B cell (primary cell): ENCODE results near the gene LTO1. TPM values are rescaled to one million over a fixed set of nuclear protein-coding genes. Genes with fewer than 3 reads are reported as not detected.

Source experiments
- ATAC-seq: fragments of 200-7000 bp; cut with Tn5 transposase; one replicate; pipeline ENCODE4 v1.10.0; 2021; ENCODE audit warnings: low read depth, mild to moderate bottlenecking, moderate number of reproducible peaks, moderate library complexity
- CTCF ChIA-PET: fragments of 350-600 bp; sonication (Branson Sonifier 250); formaldehyde crosslinking; loops from one replicate; lab custom pipeline; 2021; ENCODE audit warnings: antibody characterized with exemption, inconsistent platforms; lab: Charles Lee
- POLR2A ChIA-PET: fragments of 350-600 bp; sonication (Branson Sonifier 250); formaldehyde crosslinking; loops from one replicate; lab custom pipeline; 2021; ENCODE audit warnings: antibody characterized with exemption; lab: Charles Lee
- DNase-seq: peaks from one replicate; pipeline ENCODE4 v3.0.0; 2013
- H2AFZ ChIP-seq: 2 replicates; pipeline ENCODE4 v1.6.1; 2012; ENCODE audit warnings: mild to moderate bottlenecking, low read depth, low read length; ENCODE audit not compliant: insufficient read depth, poor library complexity, severe bottlenecking
- H3K27ac ChIP-seq, 2 donors: 1 replicate in 1 of 2; 2 replicates in 1 of 2; pipeline ENCODE4 v1.5.1; 2012 to 2013; ENCODE audit warnings: low read length in 2 of 2, mild to moderate bottlenecking in 2 of 2, moderate library complexity in 1 of 2
- H3K27me3 ChIP-seq, 4 experiments: fragments of 200-600 bp in 1 of 4; sonication (generic) in 1 of 4; replicated peaks in 1 of 4; 1 replicate in 2 of 4; 2 replicates in 2 of 4; pipeline versions ENCODE4 v1.6.1 to v1.7.0; 2013 to 2016; ENCODE audit warnings: low read length in 3 of 4, mild to moderate bottlenecking in 2 of 4, mixed read lengths in 1 of 4, moderate library complexity in 1 of 4; ENCODE audit not compliant: insufficient read depth in 4 of 4, control insufficient read depth in 3 of 4; ENCODE audit errors: control extremely low read depth in 1 of 4
- H3K36me3 ChIP-seq, 2 experiments: replicated peaks in 1 of 2; 1 replicate in 1 of 2; 2 replicates in 1 of 2; pipeline versions ENCODE4 v1.6.1 to v1.7.1; 2013; ENCODE audit warnings: low read length in 1 of 2; ENCODE audit not compliant: insufficient read depth in 2 of 2, control insufficient read depth in 1 of 2; ENCODE audit errors: control extremely low read depth in 1 of 2, extremely low read depth in 1 of 2
- H3K4me1 ChIP-seq, 2 donors: fragments of 200-600 bp in 1 of 2; sonication (generic) in 1 of 2; 1 replicate in 1 of 2; 2 replicates in 1 of 2; pipeline versions ENCODE4 v1.5.1 to v1.6.1; 2013 to 2017; ENCODE audit warnings: low read length in 2 of 2; ENCODE audit not compliant: control insufficient read depth in 2 of 2, insufficient read depth in 2 of 2
- H3K4me2 ChIP-seq: replicated peaks from 2 replicates; pipeline ENCODE3; 2012; ENCODE audit warnings: mild to moderate bottlenecking, low read depth, low read length; ENCODE audit not compliant: poor library complexity, severe bottlenecking
- H3K4me3 ChIP-seq, 5 experiments: fragments of 200-600 bp in 1 of 5; sonication (generic) in 1 of 5; 1 replicate in 3 of 5; 2 replicates in 2 of 5; pipeline versions ENCODE4 v1.5.1 to v1.7.0; 2011 to 2016; ENCODE audit warnings: low read length in 4 of 5, mild to moderate bottlenecking in 4 of 5, low read depth in 2 of 5, control low read depth in 1 of 5, moderate library complexity in 1 of 5; ENCODE audit not compliant: insufficient read depth in 1 of 5; ENCODE audit errors: control extremely low read depth in 1 of 5, extremely low read depth in 1 of 5
- H3K79me2 ChIP-seq: fragments of 200-600 bp; sonication (generic); one replicate; pipeline ENCODE4 v1.6.0; 2016; ENCODE audit warnings: low read length; ENCODE audit not compliant: control insufficient read depth, insufficient read depth
- H3K9ac ChIP-seq: fragments of 200-600 bp; sonication (generic); 2 replicates; pipeline ENCODE4 v1.6.1; 2017; ENCODE audit warnings: mild to moderate bottlenecking, low read length, moderate library complexity
- H3K9me3 ChIP-seq, 3 donors: one replicate each; pipeline versions ENCODE4 v1.6.1 to v1.7.1; 2013; ENCODE audit warnings: low read length in 2 of 3; ENCODE audit not compliant: control insufficient read depth in 2 of 3, insufficient read depth in 1 of 3; ENCODE audit errors: control extremely low read depth in 1 of 3
- H4K20me1 ChIP-seq: 2 replicates; pipeline ENCODE4 v1.6.0; 2012; ENCODE audit warnings: mild to moderate bottlenecking, low read length; ENCODE audit not compliant: insufficient read depth, control insufficient read depth, poor library complexity, severe bottlenecking
- H3K27ac Mint-ChIP-seq: one replicate; pipeline ENCODE4 v1.8.0; 2021; ENCODE audit warnings: mixed read lengths
- H3K27me3 Mint-ChIP-seq: one replicate; pipeline ENCODE4 v1.8.0; 2021; ENCODE audit warnings: mixed read lengths
- H3K4me1 Mint-ChIP-seq: one replicate; pipeline ENCODE4 v1.8.0; 2021; ENCODE audit warnings: mixed read lengths
- H3K4me3 Mint-ChIP-seq: one replicate; pipeline ENCODE4 v1.8.0; 2021; ENCODE audit warnings: mixed read lengths
- H3K9me3 Mint-ChIP-seq: one replicate; pipeline ENCODE4 v1.8.0; 2022; ENCODE audit warnings: mixed read lengths; ENCODE audit not compliant: insufficient read depth
- EZH2 ChIP-seq: IDR thresholded peaks from 2 replicates; pipeline ENCODE4 v1.6.1; 2012; ENCODE audit warnings: borderline replicate concordance, low read depth, mild to moderate bottlenecking, moderate library complexity, low read length; ENCODE audit not compliant: insufficient read depth, poor library complexity, severe bottlenecking
- WGBS: methylation state at CpG from one replicate; pipeline ENCODE4 v1.1.5; 2013; ENCODE audit warnings: missing lambda C conversion rate; ENCODE audit not compliant: insufficient coverage; 5-methylcytosine and 5-hydroxymethylcytosine counted together
- intact Hi-C: fragments of 100-400 bp; cut with micrococcal nuclease; formaldehyde crosslinking; loops from one replicate; pipeline ENCODE4 v1.10.0; 2022
- polyA plus RNA-seq: library from polyadenylated mRNA; depleted of rRNA; stranded (reverse); fragments of >200 nt; gene quantifications from 2 replicates; pipeline ENCODE4 v1.2.3, GENCODE V29; 2012
- total RNA-seq, 2 donors: library from RNA; stranded (reverse); fragments of 120-200 nt in 1 of 2; gene quantifications; 1 replicate in 1 of 2; 2 replicates in 1 of 2; pipeline versions ENCODE4 v1.2.3 to v1.2.4, GENCODE V29; 2013 to 2022
- TF ChIP-seq, protein P1 (sequence below): fragments of 200-600 bp; IDR thresholded peaks from one replicate; pipeline ENCODE4 v1.8.0; 2022; ENCODE audit warnings: antibody characterized with exemption, mild to moderate bottlenecking

Gene LTO1
- total and polyA plus RNA-seq, 2 donors (not counting 1 experiment from before 2014, with no cell fraction given): 44.4 to 68.8 TPM

DNA sequence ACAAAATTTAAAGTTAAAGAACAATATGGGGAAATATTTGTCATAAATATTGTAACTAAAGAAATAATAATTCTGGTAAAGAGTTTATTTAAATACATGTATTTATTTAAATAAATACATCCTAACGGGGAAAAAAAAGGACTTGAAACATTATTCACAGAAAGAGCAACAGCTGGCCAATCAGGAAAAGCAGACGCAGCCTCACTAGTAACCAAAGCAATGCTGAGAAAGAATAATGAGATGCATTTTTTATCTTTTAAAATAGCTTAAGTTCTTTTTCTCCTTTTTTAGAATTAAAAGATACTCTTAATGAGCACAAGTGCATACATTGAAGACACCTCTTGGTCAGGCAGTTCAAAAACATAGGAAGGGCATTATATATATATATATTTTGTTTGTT is 2.6 kb upstream of the LTO1 start:
- POLR2A ChIA-PET: no interaction called here
- DNase-seq (no peak), ATAC-seq (no peak)
- peaks cover 0 to 2% of the 10 kb centered on the region in 2 experiments for H3K36me3 ChIP-seq
- no peak overlapping the region for H3K4me2 ChIP-seq
- peaks cover 17% of the 10 kb centered on the region for H4K20me1 ChIP-seq
- peaks cover 6% of the 10 kb centered on the region for H3K27me3 Mint-ChIP-seq
- WGBS: no CpG with 5 or more reads among the region's 2 CpGs
- H3K27ac Mint-ChIP-seq: no peak overlapping the region
- no peak overlapping the region for H3K9ac ChIP-seq
- no peak overlapping the region for H3K4me3 ChIP-seq
- H3K4me3 Mint-ChIP-seq: no peak overlapping the region
- no peak overlapping the region for H3K27ac ChIP-seq
- TF ChIP-seq, protein P1, sequence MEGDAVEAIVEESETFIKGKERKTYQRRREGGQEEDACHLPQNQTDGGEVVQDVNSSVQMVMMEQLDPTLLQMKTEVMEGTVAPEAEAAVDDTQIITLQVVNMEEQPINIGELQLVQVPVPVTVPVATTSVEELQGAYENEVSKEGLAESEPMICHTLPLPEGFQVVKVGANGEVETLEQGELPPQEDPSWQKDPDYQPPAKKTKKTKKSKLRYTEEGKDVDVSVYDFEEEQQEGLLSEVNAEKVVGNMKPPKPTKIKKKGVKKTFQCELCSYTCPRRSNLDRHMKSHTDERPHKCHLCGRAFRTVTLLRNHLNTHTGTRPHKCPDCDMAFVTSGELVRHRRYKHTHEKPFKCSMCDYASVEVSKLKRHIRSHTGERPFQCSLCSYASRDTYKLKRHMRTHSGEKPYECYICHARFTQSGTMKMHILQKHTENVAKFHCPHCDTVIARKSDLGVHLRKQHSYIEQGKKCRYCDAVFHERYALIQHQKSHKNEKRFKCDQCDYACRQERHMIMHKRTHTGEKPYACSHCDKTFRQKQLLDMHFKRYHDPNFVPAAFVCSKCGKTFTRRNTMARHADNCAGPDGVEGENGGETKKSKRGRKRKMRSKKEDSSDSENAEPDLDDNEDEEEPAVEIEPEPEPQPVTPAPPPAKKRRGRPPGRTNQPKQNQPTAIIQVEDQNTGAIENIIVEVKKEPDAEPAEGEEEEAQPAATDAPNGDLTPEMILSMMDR: no peak
- TF ChIP-seq EZH2: no peak
- CTCF ChIA-PET: no interaction called here
- H3K4me1 Mint-ChIP-seq: peaks cover 20% of the 10 kb centered on the region
- no peak overlapping the region for H2AFZ ChIP-seq
- H3K27me3 ChIP-seq: peaks cover 0 to 3% (median 0%) of the 10 kb centered on the region in 4 experiments
- intact Hi-C loops: loop anchor here (10.0 kb wide), 2 partner anchors 383 to 773 kb away; partner anchors contain the start of genes IGHMBP2, MRPL21 and MYEOV
- peaks cover 26% of the 10 kb centered on the region for H3K79me2 ChIP-seq
- H3K9me3 ChIP-seq: no peaks in the 10 kb centered on the region
- no peaks in the 10 kb centered on the region for H3K9me3 Mint-ChIP-seq
- peaks cover 20 to 23% of the 10 kb centered on the region in 2 donors for H3K4me1 ChIP-seq

- Histone ChIP-seq H3K9me3 (no peaks in the 10 kb centered on the region), H3K36me3 (peaks cover 0 to 24% of the 10 kb centered on the region in 2 experiments), H2AFZ (peak overlapping the region; percentile 86), H3K4me1 (peaks cover 20 to 26% of the 10 kb centered on the region in 2 donors), H3K4me3 (peak overlapping the region; percentile 71 to 92 (median 75)), H3K4me2 (peak overlapping the region; percentile 83), H3K27me3 (peaks cover 0 to 3% (median 0%) of the 10 kb centered on the region in 4 experiments), H3K79me2 (peaks cover 26% of the 10 kb centered on the region), H3K9ac (peak overlapping the region; percentile 80), H4K20me1 (peaks cover 29% of the 10 kb centered on the region), H3K27ac (peak overlapping the region; percentile 66 to 91)
- DNase-seq: no peak
- intact Hi-C loops: loop anchor here (10.0 kb wide), 2 partner anchors 380 to 770 kb away; partner anchors contain the start of genes IGHMBP2, MRPL21 and MYEOV
- ChIA-PET POLR2A (interaction anchor here (1.6 kb wide), 1 partner anchor 31 kb away, joined by 7 read pairs; no protein-coding TSS in a partner anchor), CTCF (interaction anchor here (0.8 to 3.3 kb wide), 4 partner anchors 11 to 573 kb away, joined by 4 to 16 read pairs (median 6); no protein-coding TSS in a partner anchor)
- peak overlapping the region; percentile 94 for H3K4me3 Mint-ChIP-seq
- H3K27me3 Mint-ChIP-seq: peaks cover 6% of the 10 kb centered on the region
- peak overlapping the region; percentile 95 for H3K27ac Mint-ChIP-seq
- peaks cover 33% of the 10 kb centered on the region for H3K4me1 Mint-ChIP-seq
- WGBS: 29% methylated on average over 12 of the region's 18 CpGs
- no peaks in the 10 kb centered on the region for H3K9me3 Mint-ChIP-seq
- TF ChIP-seq, protein P1: no peak
- no peak for ATAC-seq
These were observed 777 bp downstream of the LTO1 start for GRCh38 chr11:69674267-69674885.
